GM12865 (cell line): ENCODE results near the gene PRLHR.

Source experiments
- DNase-seq: peaks from one replicate; pipeline ENCODE4 v3.0.0; 2010; ENCODE audit warnings: low read depth
- H3K4me3 ChIP-seq: 2 replicates; pipeline ENCODE4 v1.5.1; 2011; ENCODE audit warnings: mild to moderate bottlenecking, low read depth, low read length, control low read depth
- TF ChIP-seq, protein P1 (sequence below): IDR thresholded peaks from 2 replicates; pipeline ENCODE4 v1.5.1; 2011; ENCODE audit warnings: low read length, control low read depth, low read depth, inconsistent platforms; ENCODE audit not compliant: insufficient read depth; ENCODE audit errors: missing control alignments

The PRLHR gene

GRCh38 chr10:118564652-118565051 is 30.8 kb downstream of the PRLHR start:
- no peak for DNase-seq
- TF ChIP-seq, protein P1, sequence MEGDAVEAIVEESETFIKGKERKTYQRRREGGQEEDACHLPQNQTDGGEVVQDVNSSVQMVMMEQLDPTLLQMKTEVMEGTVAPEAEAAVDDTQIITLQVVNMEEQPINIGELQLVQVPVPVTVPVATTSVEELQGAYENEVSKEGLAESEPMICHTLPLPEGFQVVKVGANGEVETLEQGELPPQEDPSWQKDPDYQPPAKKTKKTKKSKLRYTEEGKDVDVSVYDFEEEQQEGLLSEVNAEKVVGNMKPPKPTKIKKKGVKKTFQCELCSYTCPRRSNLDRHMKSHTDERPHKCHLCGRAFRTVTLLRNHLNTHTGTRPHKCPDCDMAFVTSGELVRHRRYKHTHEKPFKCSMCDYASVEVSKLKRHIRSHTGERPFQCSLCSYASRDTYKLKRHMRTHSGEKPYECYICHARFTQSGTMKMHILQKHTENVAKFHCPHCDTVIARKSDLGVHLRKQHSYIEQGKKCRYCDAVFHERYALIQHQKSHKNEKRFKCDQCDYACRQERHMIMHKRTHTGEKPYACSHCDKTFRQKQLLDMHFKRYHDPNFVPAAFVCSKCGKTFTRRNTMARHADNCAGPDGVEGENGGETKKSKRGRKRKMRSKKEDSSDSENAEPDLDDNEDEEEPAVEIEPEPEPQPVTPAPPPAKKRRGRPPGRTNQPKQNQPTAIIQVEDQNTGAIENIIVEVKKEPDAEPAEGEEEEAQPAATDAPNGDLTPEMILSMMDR, result no peak
- no peak overlapping the region for H3K4me3 ChIP-seq

DNA sequence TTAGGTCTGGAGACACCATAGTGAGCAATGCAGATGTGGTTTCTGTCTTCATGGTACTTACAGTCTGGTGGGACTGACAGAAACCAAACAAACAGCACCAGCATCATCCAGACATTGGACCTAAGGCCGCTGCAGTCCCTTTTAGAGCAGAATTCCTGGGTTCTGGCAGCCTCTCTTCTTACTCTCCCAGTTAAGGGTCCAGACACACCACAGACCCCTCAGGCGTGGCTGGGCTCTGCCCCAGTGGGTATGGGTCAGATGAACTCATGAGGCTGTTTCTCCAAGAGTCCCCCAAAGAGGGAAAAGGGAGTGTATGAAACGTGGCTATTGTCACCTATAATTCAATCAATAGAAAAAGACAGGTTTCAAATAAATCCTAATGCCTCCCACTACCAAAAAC is 31.3 kb downstream of the PRLHR start:
- TF ChIP-seq, protein P1, result no peak
- H3K4me3 ChIP-seq, result no peak overlapping the region
- no peak for DNase-seq

DNA sequence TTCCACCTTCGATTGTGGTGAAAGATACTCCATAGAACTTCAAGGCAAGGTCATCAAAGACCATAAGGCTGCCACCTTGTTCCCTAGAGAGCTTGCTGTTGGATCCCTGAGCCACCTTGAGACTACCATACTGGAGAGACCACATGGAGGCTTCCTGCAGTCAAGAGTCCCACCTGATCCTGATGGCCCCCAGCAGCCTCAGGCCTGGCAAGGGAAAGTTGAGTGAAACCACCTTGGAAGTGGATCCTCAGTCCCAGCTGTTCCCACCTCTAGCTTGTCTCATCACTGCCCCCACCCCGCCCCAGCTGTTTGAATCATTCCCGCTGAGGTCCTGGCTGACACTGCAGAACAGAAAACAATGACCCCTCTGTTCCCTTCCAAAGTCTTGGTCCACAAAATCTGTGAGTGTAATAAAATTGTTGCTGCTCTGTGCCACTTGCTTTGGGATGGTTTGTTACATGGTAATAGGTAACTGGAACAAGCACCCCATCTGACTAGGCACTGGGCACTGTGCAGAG is 32.0 kb downstream of the PRLHR start:
- DNase-seq, result no peak
- TF ChIP-seq, protein P1, result no peak
- no peak overlapping the region for H3K4me3 ChIP-seq

- TF ChIP-seq, protein P1, result no peak
- DNase-seq, result no peak
Observed at GRCh38 chr10:118562851-118563250, 32.6 kb downstream of the PRLHR start.

DNA sequence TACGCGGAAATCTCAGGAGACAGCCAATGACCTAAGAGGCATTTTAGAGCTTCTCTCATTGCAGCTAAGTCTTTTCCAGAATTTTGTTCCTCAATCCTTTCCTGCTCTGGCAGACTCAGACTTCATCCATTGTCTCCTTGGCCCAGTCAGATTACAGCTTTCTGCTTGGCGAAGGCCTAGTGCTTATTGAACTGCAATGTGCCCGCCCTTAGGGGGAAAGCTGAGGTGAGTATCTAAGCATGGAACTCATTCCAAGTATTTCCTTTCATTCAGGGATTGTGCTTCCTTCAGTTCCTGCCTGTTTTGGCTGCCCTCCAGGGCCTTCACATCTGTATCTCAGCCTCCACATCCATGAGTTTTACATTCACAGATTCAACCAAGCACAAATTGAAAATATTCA is 37.5 kb downstream of the PRLHR start:
- no peak overlapping the region for H3K4me3 ChIP-seq

More at GRCh38 chr10:118562851-118563250, 32.6 kb downstream of the PRLHR start:
- H3K4me3 ChIP-seq, result no peak overlapping the region

GRCh38 chr10:118551535-118552100 is 43.8 kb downstream of the PRLHR start:
- no peak for DNase-seq
- TF ChIP-seq, protein P1, result no peak
- no peak overlapping the region for H3K4me3 ChIP-seq

More for the DNA sequence above, 37.5 kb downstream of the PRLHR start:
- TF ChIP-seq, protein P1, result no peak
- no peak for DNase-seq

DNA sequence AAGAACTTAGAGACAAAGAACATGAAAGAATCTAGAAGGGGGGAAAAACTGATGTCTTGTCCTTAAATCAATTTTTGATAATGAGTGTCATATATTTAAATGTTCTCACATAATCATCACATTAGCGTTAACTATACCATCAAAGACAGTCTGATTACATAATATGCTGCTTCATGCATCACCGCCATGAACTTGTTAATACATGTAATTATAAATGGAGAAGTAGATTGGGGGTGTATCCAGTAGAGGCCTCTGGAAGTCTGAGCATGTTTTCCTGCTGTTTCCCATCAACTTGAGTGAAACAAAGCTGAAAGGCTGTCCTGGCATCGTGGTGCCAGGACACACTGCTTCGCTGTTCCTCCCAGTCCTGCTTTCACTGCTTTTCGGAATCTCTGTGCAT is 48.2 kb downstream of the PRLHR start:
- no peak for DNase-seq
- H3K4me3 ChIP-seq, result no peak overlapping the region
- TF ChIP-seq, protein P1, result no peak
